ENCODE results near the gene BRD1. TPM values are rescaled to one million over a fixed set of nuclear protein-coding genes. Genes with fewer than 3 reads are reported as not detected.

The BRD1 gene
- total RNA-seq, 2 experiments from 2014 or later = 24.5 to 29.0 TPM

DNA sequence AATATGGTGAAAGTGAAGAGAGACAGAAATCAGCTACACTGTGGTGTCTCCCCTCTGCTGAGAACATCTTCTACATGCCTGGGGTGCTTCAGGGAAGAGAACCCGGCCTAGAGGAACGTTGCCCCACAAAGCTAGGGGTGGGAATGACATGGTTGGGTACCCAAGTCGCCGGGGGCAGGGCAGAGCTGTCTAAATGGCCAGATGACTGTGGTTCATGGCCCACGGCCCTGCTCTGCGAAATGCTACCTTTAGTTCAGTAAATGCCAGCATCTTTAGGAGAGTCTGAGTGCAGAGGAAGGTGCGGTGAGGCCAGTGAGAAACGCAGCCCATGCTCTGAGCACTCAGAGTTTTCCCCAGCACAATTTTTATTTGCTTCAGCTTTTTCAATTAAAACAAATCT, 12.8 kb downstream of the BRD1 start:
- ATAC-seq (no peak), DNase-seq (no peak)
- Mint-ChIP-seq H3K27me3 (no peaks in the 10 kb centered on the region), H3K36me3 (ENCODE audit: low read depth) (peaks cover 54% of the 10 kb centered on the region), H3K4me1 (ENCODE audit: low read depth) (peaks cover 72% of the 10 kb centered on the region), H3K27ac (peak overlapping the region; percentile 56), H3K4me3 (no peak overlapping the region), H3K9me3 (no peaks in the 10 kb centered on the region)
- POLR2A ChIA-PET = interaction anchor here (0.8 to 1.0 kb wide), 2 partner anchors 11 to 27 kb away, joined by 3 read pairs; no protein-coding TSS in a partner anchor
- CTCF ChIA-PET = no interaction called here
- intact Hi-C loops (cut with micrococcal nuclease) = no loop called here
- TF ChIP-seq, protein P1, sequence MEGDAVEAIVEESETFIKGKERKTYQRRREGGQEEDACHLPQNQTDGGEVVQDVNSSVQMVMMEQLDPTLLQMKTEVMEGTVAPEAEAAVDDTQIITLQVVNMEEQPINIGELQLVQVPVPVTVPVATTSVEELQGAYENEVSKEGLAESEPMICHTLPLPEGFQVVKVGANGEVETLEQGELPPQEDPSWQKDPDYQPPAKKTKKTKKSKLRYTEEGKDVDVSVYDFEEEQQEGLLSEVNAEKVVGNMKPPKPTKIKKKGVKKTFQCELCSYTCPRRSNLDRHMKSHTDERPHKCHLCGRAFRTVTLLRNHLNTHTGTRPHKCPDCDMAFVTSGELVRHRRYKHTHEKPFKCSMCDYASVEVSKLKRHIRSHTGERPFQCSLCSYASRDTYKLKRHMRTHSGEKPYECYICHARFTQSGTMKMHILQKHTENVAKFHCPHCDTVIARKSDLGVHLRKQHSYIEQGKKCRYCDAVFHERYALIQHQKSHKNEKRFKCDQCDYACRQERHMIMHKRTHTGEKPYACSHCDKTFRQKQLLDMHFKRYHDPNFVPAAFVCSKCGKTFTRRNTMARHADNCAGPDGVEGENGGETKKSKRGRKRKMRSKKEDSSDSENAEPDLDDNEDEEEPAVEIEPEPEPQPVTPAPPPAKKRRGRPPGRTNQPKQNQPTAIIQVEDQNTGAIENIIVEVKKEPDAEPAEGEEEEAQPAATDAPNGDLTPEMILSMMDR (IDR thresholded peaks at IDR 0.05) = no peak

DNA sequence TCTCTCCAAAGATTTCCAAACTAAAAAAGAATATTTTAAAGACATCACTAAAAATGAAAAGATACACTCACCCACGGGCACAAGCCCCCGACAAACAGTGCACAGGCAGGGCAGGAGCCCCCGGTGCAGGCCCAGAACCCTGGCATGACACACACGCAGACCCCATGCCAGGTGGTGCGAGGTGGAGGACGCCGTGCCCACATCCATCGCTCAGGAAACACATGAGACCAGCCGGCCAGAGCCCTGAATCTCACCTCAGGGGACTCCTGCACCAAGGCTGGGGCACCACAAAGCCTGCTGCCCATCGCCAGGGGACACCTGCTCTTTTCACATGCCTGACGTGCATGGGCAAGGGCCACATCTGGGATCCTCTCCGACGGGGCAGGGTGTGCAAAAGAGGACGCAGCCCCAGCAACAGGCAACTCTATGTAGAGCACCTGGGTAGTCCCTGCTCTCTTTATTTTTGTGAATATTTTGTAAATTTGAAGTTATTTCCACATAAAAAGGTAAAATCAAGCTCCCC, 13.4 kb downstream of the BRD1 start:
- no peak for DNase-seq
- Mint-ChIP-seq H3K36me3 (ENCODE audit: low read depth) (peaks cover 54% of the 10 kb centered on the region), H3K4me1 (ENCODE audit: low read depth) (peaks cover 77% of the 10 kb centered on the region), H3K4me3 (no peak overlapping the region), H3K9me3 (no peaks in the 10 kb centered on the region), H3K27me3 (no peaks in the 10 kb centered on the region), H3K27ac (no peak overlapping the region)
- ATAC-seq = no peak
- POLR2A ChIA-PET = no interaction called here
- TF ChIP-seq, protein P1 (IDR thresholded peaks at IDR 0.05) = no peak
- intact Hi-C loops (cut with micrococcal nuclease) = no loop called here
- CTCF ChIA-PET = no interaction called here

DNA sequence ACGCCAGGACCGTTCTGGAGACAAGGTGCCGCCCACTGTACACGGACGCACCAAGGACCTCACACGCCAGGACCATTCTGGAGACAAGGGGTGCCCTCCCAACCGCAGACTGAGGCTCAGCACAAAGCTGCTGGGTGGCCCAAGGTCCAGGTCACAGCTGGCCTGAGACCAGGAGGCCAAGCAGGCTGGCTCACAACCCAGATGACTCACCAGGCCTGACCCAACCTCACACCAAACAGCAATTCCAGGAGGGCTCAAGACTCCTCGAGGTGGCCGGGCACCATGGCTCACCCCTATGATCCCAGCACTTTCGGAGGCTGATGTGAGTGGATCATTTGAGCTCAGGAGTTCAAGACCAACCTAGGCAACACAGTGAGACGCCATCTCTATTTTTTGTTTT, 14.8 kb downstream of the BRD1 start:
- no peak overlapping the region for H3K27ac Mint-ChIP-seq
- no peak overlapping the region for H3K4me3 Mint-ChIP-seq
- H3K4me1 Mint-ChIP-seq (ENCODE audit: low read depth) = peaks cover 80% of the 10 kb centered on the region
- POLR2A ChIA-PET = interaction anchor here (0.6 to 1.5 kb wide), 3 partner anchors 8 to 41 kb away, joined by 3 to 4 read pairs (median 3); partner anchors contain the start of gene ZBED4
- H3K36me3 Mint-ChIP-seq (ENCODE audit: low read depth) = peaks cover 51% of the 10 kb centered on the region
- ATAC-seq (no peak), DNase-seq (no peak)
- TF ChIP-seq, protein P1 (IDR thresholded peaks at IDR 0.05) = no peak
- CTCF ChIA-PET = interaction anchor here (1.6 kb wide), 1 partner anchor 46 kb away, joined by 8 read pairs; no protein-coding TSS in a partner anchor
- intact Hi-C loops (cut with micrococcal nuclease) = no loop called here
- no peaks in the 10 kb centered on the region for H3K27me3 Mint-ChIP-seq
- no peaks in the 10 kb centered on the region for H3K9me3 Mint-ChIP-seq

DNA sequence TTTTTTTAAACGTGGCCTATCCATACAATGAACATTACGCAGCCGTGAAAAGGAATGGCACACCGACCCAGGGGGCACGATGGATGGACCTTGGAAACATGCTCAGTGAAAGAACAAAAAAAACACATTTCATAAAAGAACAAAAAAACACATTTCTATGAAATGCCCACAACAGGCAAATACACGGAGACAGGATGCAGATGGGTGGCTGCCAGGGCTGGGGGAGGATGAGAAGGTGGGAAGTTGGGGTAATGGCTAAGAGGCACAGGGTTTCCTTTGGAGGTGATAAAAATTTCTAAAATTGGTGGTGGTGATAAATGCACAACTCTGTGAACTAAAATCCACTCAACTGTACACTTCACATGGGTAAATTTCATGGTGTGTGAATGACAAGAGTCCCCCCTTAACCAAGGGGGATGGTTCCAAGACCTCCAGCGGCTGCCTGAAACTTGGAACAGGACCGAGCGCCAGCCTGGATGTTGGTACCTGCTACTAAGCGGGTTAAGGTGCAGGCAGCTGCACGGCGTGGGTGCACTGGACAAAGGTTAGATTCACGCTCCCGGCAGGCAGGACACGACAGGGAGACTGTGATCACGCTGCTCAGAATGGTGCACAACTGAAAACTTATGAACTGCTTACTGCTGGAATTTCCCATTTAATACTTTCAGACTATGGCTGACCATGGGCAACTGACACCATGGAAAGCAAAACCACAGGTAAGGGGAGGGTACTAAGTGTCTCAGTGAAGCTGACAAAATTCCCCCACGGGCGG, 16.5 kb downstream of the BRD1 start:
- peaks cover 50% of the 10 kb centered on the region for H3K36me3 Mint-ChIP-seq (ENCODE audit: low read depth)
- TF ChIP-seq, protein P1 (IDR thresholded peaks at IDR 0.05) = no peak
- ChIA-PET POLR2A (interaction anchor here (1.3 to 1.5 kb wide), 2 partner anchors 10 to 43 kb away, joined by 3 to 4 read pairs; partner anchors contain the start of gene ZBED4), CTCF (no interaction called here)
- ATAC-seq (no peak), DNase-seq (no peak)
- peak overlapping the region; percentile 74 for H3K27ac Mint-ChIP-seq
- intact Hi-C loops (cut with micrococcal nuclease) = no loop called here
- peaks cover 80% of the 10 kb centered on the region for H3K4me1 Mint-ChIP-seq (ENCODE audit: low read depth)
- H3K4me3 Mint-ChIP-seq = no peak overlapping the region
- no peaks in the 10 kb centered on the region for H3K27me3 Mint-ChIP-seq
- no peaks in the 10 kb centered on the region for H3K9me3 Mint-ChIP-seq

Data from activated CD8-positive, alpha-beta T cell treated with anti-CD3 and anti-CD28 coated beads for 36 hours (primary cell).